Endothelial cell of umbilical vein (primary cell): ENCODE measurements around the gene PCDHGA4.

ENCODE experiments used
- EZH2 ChIP-seq: IDR thresholded peaks from 2 replicates; pipeline ENCODE4 v1.6.1; 2012; ENCODE audit warnings: borderline replicate concordance, low read depth, mild to moderate bottlenecking, moderate library complexity, low read length, inconsistent platforms; ENCODE audit not compliant: severe bottlenecking
- FOS ChIP-seq: IDR thresholded peaks from 2 replicates; pipeline ENCODE4 v1.6.1; 2011; ENCODE audit warnings: mild to moderate bottlenecking, low read length, moderate library complexity, borderline replicate concordance; ENCODE audit not compliant: insufficient read depth
- POLR2A ChIP-seq: IDR thresholded peaks from 2 replicates; pipeline ENCODE4 v1.6.1; 2012; ENCODE audit warnings: low read depth, mild to moderate bottlenecking, control low read depth, low read length
- TF ChIP-seq, protein P1 (sequence below), 2 donors: IDR thresholded peaks; 1 replicate in 1 of 2; 2 replicates in 1 of 2; pipeline ENCODE4 v1.5.1; 2011; ENCODE audit warnings: low read length in 2 of 2, mild to moderate bottlenecking in 2 of 2, moderate library complexity in 2 of 2, control low read depth in 1 of 2, inconsistent platforms in 1 of 2, low read depth in 1 of 2; ENCODE audit not compliant: insufficient read depth in 1 of 2; ENCODE audit errors: extremely low read depth in 1 of 2

DNA sequence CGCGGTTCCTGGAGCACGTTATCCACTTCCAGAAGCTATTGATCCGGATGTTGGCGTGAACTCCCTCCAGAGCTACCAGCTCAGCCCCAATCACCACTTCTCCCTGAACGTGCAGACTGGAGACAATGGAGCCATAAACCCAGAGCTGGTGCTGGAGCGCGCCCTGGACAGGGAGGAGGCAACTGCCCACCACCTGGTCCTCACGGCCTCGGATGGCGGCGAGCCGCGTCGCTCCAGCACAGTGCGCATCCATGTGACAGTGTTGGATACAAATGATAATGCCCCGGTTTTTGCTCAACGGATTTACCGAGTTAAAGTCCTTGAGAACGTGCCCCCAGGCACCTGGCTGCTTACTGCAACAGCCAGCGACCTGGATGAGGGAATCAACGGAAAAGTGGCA lies 48.6 kb downstream of the PCDHGA4 start:
- TF ChIP-seq POLR2A (no peak), FOS (no peak), EZH2 (no peak)
- TF ChIP-seq, protein P1, sequence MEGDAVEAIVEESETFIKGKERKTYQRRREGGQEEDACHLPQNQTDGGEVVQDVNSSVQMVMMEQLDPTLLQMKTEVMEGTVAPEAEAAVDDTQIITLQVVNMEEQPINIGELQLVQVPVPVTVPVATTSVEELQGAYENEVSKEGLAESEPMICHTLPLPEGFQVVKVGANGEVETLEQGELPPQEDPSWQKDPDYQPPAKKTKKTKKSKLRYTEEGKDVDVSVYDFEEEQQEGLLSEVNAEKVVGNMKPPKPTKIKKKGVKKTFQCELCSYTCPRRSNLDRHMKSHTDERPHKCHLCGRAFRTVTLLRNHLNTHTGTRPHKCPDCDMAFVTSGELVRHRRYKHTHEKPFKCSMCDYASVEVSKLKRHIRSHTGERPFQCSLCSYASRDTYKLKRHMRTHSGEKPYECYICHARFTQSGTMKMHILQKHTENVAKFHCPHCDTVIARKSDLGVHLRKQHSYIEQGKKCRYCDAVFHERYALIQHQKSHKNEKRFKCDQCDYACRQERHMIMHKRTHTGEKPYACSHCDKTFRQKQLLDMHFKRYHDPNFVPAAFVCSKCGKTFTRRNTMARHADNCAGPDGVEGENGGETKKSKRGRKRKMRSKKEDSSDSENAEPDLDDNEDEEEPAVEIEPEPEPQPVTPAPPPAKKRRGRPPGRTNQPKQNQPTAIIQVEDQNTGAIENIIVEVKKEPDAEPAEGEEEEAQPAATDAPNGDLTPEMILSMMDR (IDR thresholded peaks at IDR 0.05; ENCODE audit: extremely low read depth in 1 of 2, insufficient read depth in 1 of 2, low read depth in 1 of 2, low read length in 2 of 2) = no peak
